Endothelial cell of umbilical vein (primary cell): Measurements from ENCODE around the gene CUX1. TPM values are rescaled to one million over a fixed set of nuclear protein-coding genes. Genes with fewer than 3 reads are reported as not detected.

Experiments used
- BruUV-seq: library from RNA; stranded (reverse); fragments of 400-500 nt; replicated peaks from 2 replicates; lab custom pipeline; 2021; lab: Mats Ljungman, UMichigan
- CTCF ChIA-PET: fragments of 300-600, 350-600 bp; sonication (Branson Sonifier 250); formaldehyde crosslinking; loops from one replicate; lab custom pipeline; 2021; ENCODE audit warnings: antibody characterized with exemption, inconsistent platforms; lab: Charles Lee
- POLR2A ChIA-PET: fragments of 300-600, 350-600 bp; sonication (Branson Sonifier 250); formaldehyde crosslinking; loops from one replicate; lab custom pipeline; 2021; ENCODE audit warnings: antibody characterized with exemption, inconsistent platforms; lab: Charles Lee
- DNase-seq: peaks from one replicate; pipeline ENCODE4 v3.0.0-alpha.2; 2011; ENCODE audit warnings: low read depth, low spot score
- FAIRE-seq: peaks from 2 replicates; lab custom pipeline; 2011; peaks lifted over from hg19 to GRCh38; lab: Jason Lieb, UNC
- H2AFZ ChIP-seq: 2 replicates; pipeline ENCODE4 v1.6.0; 2012; ENCODE audit warnings: low read depth, low read length, control low read depth, inconsistent platforms
- H3K27ac ChIP-seq: 2 replicates; pipeline ENCODE4 v1.5.1; 2011; ENCODE audit warnings: low read depth, mild to moderate bottlenecking, control low read depth, low read length, moderate library complexity; ENCODE audit not compliant: insufficient read depth
- H3K27me3 ChIP-seq, 2 experiments: 2 replicates each; pipeline versions ENCODE4 v1.6.0 to v1.6.1; 2011; ENCODE audit warnings: low read length in 2 of 2, mixed read lengths in 1 of 2; ENCODE audit not compliant: control insufficient read depth in 2 of 2, insufficient read depth in 2 of 2
- H3K36me3 ChIP-seq, 2 experiments: 2 replicates in 1 of 2; 3 replicates in 1 of 2; pipeline ENCODE4 v1.5.1; 2011; ENCODE audit warnings: low read length in 2 of 2, mild to moderate bottlenecking in 1 of 2, moderate library complexity in 1 of 2; ENCODE audit not compliant: control insufficient read depth in 2 of 2, insufficient read depth in 2 of 2; ENCODE audit errors: extremely low read depth in 1 of 2
- H3K4me1 ChIP-seq: 3 replicates; pipeline ENCODE4 v1.5.1; 2011; ENCODE audit warnings: mild to moderate bottlenecking, low read length; ENCODE audit not compliant: control insufficient read depth, insufficient read depth; ENCODE audit errors: extremely low read depth
- H3K4me2 ChIP-seq: 2 replicates; pipeline ENCODE4 v1.6.1; 2011; ENCODE audit warnings: low read length, control low read depth, mixed read lengths; ENCODE audit not compliant: insufficient read depth
- H3K4me3 ChIP-seq, 3 experiments: fragments of 200-600 bp in 1 of 3; sonication (generic), shearing (Covaris generic) in 1 of 3; replicated peaks in 1 of 3; 2 replicates each; pipeline ENCODE4 v1.5.1; 2011 to 2016; ENCODE audit warnings: control low read depth in 3 of 3, low read length in 3 of 3, mild to moderate bottlenecking in 2 of 3, inconsistent platforms in 1 of 3, low read depth in 1 of 3, moderate library complexity in 1 of 3; ENCODE audit not compliant: insufficient read depth in 1 of 3
- H3K79me2 ChIP-seq: 2 replicates; pipeline ENCODE4 v1.6.0; 2012; ENCODE audit warnings: low read length, inconsistent platforms; ENCODE audit not compliant: control insufficient read depth, insufficient read depth
- H3K9ac ChIP-seq: replicated peaks from 2 replicates; pipeline ENCODE3; 2011; ENCODE audit warnings: low read length, control low read depth; ENCODE audit not compliant: insufficient read depth; ENCODE audit errors: extremely low read depth
- H3K9me1 ChIP-seq: replicated peaks from 3 replicates; pipeline ENCODE4 v1.6.0; 2011; ENCODE audit warnings: mild to moderate bottlenecking, low read length; ENCODE audit not compliant: control insufficient read depth, insufficient read depth; ENCODE audit errors: extremely low read depth
- H3K9me3 ChIP-seq: replicated peaks from 2 replicates; pipeline ENCODE4 v1.5.1; 2012; ENCODE audit warnings: low read length, inconsistent platforms; ENCODE audit not compliant: control insufficient read depth, insufficient read depth
- H4K20me1 ChIP-seq: replicated peaks from 2 replicates; pipeline ENCODE3; 2011; ENCODE audit warnings: mild to moderate bottlenecking, low read length; ENCODE audit not compliant: control insufficient read depth, insufficient read depth; ENCODE audit errors: extremely low read depth
- EZH2 ChIP-seq: IDR thresholded peaks from 2 replicates; pipeline ENCODE4 v1.6.1; 2012; ENCODE audit warnings: borderline replicate concordance, low read depth, mild to moderate bottlenecking, moderate library complexity, low read length, inconsistent platforms; ENCODE audit not compliant: severe bottlenecking
- FOS ChIP-seq: IDR thresholded peaks from 2 replicates; pipeline ENCODE4 v1.6.1; 2011; ENCODE audit warnings: mild to moderate bottlenecking, low read length, moderate library complexity, borderline replicate concordance; ENCODE audit not compliant: insufficient read depth
- GATA2 ChIP-seq: IDR thresholded peaks from 2 replicates; pipeline ENCODE4 v1.7.0; 2011; ENCODE audit warnings: low read depth, mild to moderate bottlenecking, moderate library complexity, mixed read lengths, low read length; ENCODE audit not compliant: insufficient read length, insufficient read depth
- JUN ChIP-seq: IDR thresholded peaks from 2 replicates; pipeline ENCODE4 v1.6.1; 2011; ENCODE audit warnings: borderline replicate concordance, low read depth; ENCODE audit not compliant: insufficient read length, insufficient read depth
- MYC ChIP-seq: IDR thresholded peaks from one replicate; pipeline ENCODE4 v1.6.1; 2011; ENCODE audit warnings: mild to moderate bottlenecking, low read depth, low read length
- POLR2A ChIP-seq: IDR thresholded peaks from 2 replicates; pipeline ENCODE4 v1.6.1; 2012; ENCODE audit warnings: low read depth, mild to moderate bottlenecking, control low read depth, low read length
- POLR2AphosphoS5 ChIP-seq: IDR thresholded peaks from 2 replicates; pipeline ENCODE4 v1.6.1; 2012; ENCODE audit warnings: low read depth, mild to moderate bottlenecking, control low read depth, low read length, moderate library complexity; ENCODE audit not compliant: insufficient read depth
- dilution Hi-C: fragments of 300-500 bp; cut with MboI; formaldehyde crosslinking; loops from one replicate; pipeline ENCODE4 v1.15.0; 2019; ENCODE audit warnings: low sequenced_read_pairs; ENCODE audit not compliant: extremely low pct_ligation_motif_present
- intact Hi-C: fragments of 100-400 bp; cut with micrococcal nuclease; formaldehyde crosslinking; loops from one replicate; pipeline ENCODE4 v1.10.0; 2022
- polyA plus RNA-seq, 4 experiments: library from polyadenylated mRNA; depleted of rRNA in 3 of 4; stranded (reverse) in 3 of 4; unstranded in 1 of 4; fragments of >200 nt; gene quantifications; 2 replicates each; pipeline versions ENCODE4 v1.2.1 to v1.2.3, GENCODE V29; 2011 to 2012; ENCODE audit warnings: missing spikeins in 1 of 4
- total RNA-seq: library from RNA; stranded (reverse); gene quantifications from 2 replicates; pipeline ENCODE4 v1.2.3, GENCODE V29; 2021
- TF ChIP-seq, protein P1 (sequence below), 2 donors: IDR thresholded peaks; 1 replicate in 1 of 2; 2 replicates in 1 of 2; pipeline ENCODE4 v1.5.1; 2011; ENCODE audit warnings: low read length in 2 of 2, mild to moderate bottlenecking in 2 of 2, moderate library complexity in 2 of 2, control low read depth in 1 of 2, inconsistent platforms in 1 of 2, low read depth in 1 of 2; ENCODE audit not compliant: insufficient read depth in 1 of 2; ENCODE audit errors: extremely low read depth in 1 of 2
- TF ChIP-seq, protein P2 (sequence below): IDR thresholded peaks from 2 replicates; pipeline ENCODE4 v1.6.1; 2011; ENCODE audit not compliant: insufficient read depth, insufficient read length

The CUX1 gene
- total and polyA plus RNA-seq, 2 donors (not counting 3 experiments of a cell fraction or from before 2014, with no cell fraction given) = 13.8 to 49.8 TPM

DNA sequence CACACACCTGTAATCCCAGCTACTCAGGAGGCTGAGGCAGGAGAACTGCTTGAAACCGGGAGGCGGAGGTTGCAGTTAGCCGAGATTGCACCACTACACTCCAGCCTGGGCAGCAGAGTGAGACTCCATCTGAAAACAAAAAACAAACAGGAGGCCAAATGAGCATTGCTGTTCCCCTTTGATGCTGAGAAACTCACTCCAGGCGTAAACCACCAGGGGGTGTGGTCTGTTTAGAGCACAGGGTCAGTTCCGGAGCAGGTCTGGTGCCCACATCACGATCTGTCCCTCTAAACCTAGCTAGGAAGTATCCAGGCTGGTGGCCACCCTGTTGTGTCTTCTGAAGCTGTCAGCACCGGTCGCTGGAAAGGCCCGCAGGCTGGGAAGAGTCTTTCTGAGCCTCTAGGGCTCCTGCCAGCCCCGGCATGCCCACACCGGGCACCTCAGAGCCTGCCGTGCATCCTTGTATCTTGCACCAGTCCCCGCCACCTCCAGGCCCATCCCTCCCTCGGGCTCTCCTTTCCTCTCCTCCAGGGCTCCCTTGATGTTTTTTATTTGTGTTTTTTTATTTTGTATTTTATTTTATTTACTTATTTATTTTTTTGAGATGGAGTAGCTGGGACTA, 402.9 kb downstream of the CUX1 start:
- Histone ChIP-seq H3K4me3 (no peak overlapping the region), H3K27me3 (no peaks in the 10 kb centered on the region), H3K79me2 (no peaks in the 10 kb centered on the region), H3K9ac (no peak overlapping the region), H3K36me3 (no peaks in the 10 kb centered on the region), H3K4me1 (peaks cover 9% of the 10 kb centered on the region), H3K9me3 (no peaks in the 10 kb centered on the region), H4K20me1 (no peaks in the 10 kb centered on the region), H3K9me1 (no peaks in the 10 kb centered on the region), H3K27ac (no peak overlapping the region), H3K4me2 (no peak overlapping the region), H2AFZ (no peak overlapping the region)
- no TSS peak for BruUV-seq
- dilution Hi-C loops (no loop called here), intact Hi-C loops (loop anchor here (5.0 kb wide), 1 partner anchor 403 kb away; the partner anchor contains the start of gene CUX1)
- CTCF ChIA-PET = interaction anchor here (1.0 to 1.2 kb wide), 2 partner anchors 10 to 50 kb away, joined by 4 read pairs; no protein-coding TSS in a partner anchor
- POLR2A ChIA-PET = no interaction called here
- no peak for FAIRE-seq
- TF ChIP-seq, protein P1, sequence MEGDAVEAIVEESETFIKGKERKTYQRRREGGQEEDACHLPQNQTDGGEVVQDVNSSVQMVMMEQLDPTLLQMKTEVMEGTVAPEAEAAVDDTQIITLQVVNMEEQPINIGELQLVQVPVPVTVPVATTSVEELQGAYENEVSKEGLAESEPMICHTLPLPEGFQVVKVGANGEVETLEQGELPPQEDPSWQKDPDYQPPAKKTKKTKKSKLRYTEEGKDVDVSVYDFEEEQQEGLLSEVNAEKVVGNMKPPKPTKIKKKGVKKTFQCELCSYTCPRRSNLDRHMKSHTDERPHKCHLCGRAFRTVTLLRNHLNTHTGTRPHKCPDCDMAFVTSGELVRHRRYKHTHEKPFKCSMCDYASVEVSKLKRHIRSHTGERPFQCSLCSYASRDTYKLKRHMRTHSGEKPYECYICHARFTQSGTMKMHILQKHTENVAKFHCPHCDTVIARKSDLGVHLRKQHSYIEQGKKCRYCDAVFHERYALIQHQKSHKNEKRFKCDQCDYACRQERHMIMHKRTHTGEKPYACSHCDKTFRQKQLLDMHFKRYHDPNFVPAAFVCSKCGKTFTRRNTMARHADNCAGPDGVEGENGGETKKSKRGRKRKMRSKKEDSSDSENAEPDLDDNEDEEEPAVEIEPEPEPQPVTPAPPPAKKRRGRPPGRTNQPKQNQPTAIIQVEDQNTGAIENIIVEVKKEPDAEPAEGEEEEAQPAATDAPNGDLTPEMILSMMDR (IDR thresholded peaks at IDR 0.05; ENCODE audit: extremely low read depth in 1 of 2, insufficient read depth in 1 of 2, low read depth in 1 of 2, low read length in 2 of 2) = no peak
- no peak for TF ChIP-seq EZH2
- no peak for TF ChIP-seq POLR2A
- TF ChIP-seq GATA2 = no peak
- no peak for TF ChIP-seq POLR2AphosphoS5
- no peak for TF ChIP-seq FOS
- TF ChIP-seq MYC = no peak
- TF ChIP-seq, protein P2, sequence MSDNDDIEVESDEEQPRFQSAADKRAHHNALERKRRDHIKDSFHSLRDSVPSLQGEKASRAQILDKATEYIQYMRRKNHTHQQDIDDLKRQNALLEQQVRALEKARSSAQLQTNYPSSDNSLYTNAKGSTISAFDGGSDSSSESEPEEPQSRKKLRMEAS = no peak
- no peak for TF ChIP-seq JUN
- DNase-seq = no peak
